Stimulated activated CD4-positive, alpha-beta T cell treated with anti-CD3 and anti-CD28 coated beads, Interleukin-2, amount 100 ng/mL, for 24 hours (primary cell): ENCODE results near the gene FIBP.

ENCODE experiments used
- DNase-seq, 2 donors: peaks; one replicate each; pipeline ENCODE4 v3.0.0-alpha.2; 2020

The FIBP gene

DNA sequence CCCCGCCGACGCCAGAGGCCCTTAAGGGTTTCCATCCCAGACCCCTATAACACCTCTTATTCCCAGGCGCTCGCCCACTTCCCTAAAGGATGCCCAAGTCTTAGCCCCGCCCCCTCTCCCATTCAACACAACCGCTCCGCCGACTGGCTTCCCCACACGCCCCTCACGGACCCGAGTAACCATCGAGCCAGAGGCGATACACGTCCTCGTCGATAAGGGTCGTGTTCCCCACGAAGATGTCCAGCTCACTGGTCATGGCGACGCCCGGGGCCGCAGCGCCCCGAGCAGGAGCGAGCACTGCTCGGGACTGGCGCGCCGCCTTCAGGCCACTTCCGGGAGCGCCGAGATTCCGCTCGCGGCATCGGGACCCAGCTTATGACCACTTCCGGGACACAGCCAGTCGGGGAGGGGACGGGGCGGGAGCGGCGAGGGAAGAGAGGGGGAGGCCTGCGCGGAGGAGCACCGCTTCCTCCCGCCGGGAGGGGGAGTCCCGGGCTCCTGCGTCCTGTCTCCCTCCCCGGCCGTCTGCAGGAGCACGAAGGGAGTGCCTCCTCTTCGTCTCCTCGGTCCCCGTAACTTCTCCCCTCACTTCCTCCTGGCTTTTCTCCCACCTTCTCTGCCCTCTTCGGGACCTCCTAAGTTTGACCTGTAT is at the start of gene FIBP:
Gene FIBP, minus strand, starts transcription at position 309 of the 652 bp plus-strand sequence. Its CDS starts 53 bp downstream, at position 256.
- peak; percentile 97 to 98 for DNase-seq

DNA sequence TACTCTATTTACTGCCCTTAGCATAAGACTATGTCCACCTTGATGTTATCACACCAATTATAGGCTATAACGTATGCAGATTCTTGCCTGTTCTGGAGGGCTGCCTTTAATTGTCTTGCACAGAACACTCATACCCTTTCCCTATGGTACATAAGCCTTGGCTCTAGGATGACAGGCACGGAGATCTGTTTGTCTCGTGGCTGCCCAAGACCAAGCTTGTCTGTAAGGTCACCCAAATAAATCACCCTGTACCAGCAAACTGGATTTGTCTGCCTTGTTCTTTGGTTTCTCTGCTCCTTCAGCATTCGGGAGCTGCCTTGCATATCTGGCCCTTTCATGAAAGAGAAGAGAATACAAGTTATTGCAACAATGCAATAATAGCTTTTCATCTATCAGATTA is 49.5 kb upstream of the FIBP start:
- DNase-seq = no peak

DNA sequence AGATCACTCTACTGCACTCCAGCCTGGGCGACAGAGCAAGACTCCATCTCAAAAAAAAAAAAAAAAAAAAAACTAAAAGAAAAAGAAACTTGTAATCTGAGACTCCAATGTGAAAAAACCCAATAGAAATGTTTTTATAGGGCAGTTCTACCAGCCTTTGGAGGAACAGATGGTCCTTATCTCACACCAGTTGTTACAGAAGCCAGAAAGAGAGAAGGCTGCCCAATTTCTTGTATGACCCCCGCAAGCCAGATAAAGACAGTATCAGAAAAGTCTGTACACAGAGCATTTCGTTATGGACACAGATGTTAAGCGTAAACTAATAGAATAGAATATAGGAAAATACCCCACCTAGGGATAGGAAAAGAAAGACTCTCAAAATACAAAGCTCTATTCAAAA is 45.7 kb upstream of the FIBP start:
- DNase-seq = no peak

DNA sequence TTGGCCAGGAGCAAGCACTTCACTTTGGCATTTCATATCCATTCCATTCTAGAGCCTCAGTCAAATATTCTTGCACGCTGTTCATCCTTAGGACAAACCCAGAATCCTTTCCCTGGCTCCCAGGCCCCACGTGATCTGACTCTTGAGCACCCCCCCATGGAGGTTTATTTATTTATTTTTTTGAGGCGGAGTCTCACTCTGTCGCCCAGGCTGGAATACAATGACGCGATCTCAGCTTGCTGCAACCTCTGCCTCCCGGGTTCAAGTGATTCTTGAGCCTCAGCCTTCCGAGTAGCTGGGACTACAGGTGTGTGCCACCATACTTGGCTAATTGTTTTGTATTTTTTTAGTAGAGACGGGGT is 44.3 kb upstream of the FIBP start:
- DNase-seq = no peak

DNA sequence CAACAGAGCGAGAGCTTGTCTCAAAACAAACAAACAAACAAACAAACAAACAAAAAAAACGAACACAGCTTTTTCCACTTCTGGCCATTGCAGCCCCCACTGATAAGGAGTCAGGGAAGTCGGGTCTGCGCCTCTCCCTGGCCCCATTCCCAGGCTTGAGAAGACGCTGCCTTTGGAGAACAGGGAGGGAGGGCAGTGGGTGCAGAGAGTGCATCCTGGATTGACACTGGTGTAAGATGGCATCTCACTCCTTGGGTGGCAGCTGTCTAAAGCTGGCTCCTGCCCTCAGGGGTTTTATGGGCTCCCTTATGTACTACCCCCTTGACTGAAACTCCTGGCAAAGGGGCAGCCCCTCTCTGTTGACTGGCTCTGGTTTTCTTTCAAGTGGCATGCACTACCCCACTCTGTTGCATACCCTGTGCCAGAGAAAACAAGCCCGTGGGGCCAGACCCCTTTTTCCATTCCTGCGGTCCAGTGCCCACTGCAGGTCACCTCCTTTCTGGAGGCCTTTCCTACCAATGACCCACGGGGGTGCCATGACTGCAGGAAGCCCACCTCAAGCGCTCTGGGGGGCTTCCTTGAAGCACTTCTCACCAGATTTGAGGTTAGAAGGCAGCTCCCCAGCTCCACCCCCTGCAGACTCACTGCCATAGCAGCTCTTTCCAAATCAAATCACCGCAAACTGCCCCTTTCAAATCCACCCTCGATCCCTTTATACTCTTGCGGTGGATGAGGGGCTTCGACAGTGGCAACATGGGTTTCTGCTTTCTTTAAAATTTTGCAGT is 43.7 kb upstream of the FIBP start:
- DNase-seq = no peak

DNA sequence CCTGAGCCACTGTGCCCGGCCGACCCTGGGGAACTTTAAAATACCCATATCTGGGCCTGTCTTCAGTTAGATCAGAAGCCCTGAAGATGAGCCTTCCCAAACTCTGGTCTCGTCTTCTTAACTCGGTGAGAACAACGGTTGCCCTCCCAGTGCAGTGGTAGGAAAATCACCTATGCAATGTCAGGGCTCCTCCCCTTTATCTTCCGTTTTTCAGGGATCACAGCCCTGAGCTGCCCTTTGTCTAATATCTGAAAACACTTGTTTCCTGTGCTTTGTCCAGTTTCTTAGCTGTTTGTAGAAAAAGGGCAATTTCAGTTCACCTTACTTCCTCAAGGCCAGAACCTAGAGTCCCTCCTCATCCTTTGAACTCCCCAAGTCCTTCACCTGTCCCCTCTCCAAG is 40.4 kb upstream of the FIBP start:
- DNase-seq = no peak

DNA sequence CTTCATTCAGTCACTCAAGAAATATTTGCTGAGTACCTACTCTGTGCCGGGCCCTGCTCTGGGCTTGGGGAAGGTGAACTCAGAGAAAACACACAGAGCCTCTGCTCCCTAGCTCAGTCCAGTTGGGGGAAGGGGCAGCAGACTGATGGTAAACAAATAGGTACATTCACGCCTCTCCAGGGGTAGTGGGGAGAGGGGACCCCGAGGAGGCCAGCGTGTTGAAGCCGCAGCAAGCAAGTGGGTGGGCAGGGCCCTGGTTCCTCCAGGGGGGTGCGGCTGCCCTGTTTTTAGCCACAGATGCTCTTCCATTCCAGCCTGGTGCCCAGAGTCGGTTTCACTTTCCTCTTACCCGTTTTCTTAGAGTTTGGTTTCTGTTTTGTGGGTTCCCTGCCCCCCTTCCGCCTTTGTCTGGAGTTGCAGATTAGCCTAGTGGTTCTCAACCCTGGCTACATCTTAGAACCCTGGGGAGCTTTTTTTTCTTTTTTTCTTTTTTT is 39.7 kb upstream of the FIBP start:
- peak; percentile 71 to 73 for DNase-seq

DNA sequence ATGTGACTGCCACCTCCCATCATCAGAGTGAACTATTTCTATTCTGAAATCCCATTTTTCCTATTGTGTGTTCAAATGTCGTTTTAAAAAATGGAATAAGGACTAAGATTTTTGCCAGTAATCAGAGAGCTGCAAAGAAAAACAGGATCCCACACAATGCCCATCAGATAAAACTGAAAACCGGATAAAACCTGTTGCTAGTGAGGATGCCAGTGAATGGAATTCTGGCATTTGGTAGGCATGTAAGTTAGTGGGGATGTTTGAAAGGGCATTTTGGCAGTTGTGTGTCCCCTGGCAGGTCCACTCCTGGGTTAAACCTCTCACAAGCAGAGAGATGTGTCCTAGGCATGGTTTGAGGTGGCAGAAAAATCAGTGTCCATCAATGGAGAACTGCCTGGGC is 37.1 kb upstream of the FIBP start:
- no peak for DNase-seq

DNA sequence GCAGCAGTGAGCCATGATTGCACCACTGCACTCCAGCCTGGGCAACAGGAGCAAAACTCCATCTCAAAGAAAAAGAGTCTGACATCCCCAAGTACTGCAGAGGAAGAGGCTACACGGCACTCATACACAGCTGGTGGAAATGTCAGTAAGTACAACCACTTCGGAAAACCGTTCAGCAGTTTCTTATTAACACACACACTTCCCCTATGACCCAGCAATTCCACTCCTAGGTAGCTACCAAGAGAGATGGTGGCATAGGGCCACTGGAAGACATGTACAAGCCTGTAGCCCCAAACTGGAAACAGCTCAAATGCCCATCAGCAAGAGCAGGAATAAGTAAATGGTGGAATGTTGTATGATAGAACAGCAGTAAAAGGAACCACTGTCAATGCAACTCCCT is 34.3 kb upstream of the FIBP start:
- no peak for DNase-seq

DNA sequence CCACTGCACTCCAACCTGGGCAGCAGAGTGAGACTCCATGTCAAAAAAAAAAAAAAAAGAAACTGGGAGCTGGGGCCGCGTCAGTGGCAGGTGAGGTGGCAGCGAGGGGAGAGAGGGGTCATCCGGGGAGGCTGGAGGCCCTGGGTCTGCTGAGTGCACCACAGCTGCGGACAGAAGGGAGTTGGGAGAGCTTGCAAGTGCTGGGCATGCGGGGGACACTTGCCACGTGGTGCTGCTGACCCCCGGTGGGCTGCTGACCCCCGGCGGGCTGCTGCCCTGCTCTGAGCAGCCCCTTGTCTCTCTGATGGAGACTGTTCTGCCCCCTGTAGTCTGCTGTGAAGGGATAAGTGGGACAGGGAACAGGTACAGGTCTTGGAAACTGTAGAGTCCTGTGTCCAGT is 33.6 kb upstream of the FIBP start:
- DNase-seq = no peak

DNA sequence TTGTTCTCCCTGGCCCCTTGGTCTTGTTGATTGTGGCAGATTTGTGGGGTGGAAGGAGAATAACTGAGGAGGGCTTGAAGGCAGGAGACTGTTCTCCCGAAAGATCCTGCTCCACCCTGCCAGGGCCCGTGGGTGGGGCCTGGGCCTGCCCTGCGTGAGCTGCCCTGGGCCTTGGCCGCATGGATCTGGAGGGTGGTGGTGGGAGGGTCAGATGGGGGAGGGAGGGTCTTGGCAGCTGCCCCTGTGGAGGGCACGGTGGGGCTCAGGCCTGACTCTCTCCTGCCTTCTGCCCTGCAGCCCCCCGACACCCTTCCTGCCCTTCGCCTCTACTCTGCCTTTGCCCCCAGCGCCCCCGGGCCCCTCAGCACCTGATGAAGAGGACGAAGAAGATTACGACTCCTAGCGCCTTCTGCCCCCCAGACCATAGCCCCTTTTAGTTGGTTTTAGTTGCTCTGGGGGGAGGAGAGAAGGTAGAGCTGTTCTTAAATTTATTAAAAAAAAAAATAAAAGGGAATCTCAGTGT is 32.8 kb upstream of the FIBP start:
- DNase-seq = no peak

DNA sequence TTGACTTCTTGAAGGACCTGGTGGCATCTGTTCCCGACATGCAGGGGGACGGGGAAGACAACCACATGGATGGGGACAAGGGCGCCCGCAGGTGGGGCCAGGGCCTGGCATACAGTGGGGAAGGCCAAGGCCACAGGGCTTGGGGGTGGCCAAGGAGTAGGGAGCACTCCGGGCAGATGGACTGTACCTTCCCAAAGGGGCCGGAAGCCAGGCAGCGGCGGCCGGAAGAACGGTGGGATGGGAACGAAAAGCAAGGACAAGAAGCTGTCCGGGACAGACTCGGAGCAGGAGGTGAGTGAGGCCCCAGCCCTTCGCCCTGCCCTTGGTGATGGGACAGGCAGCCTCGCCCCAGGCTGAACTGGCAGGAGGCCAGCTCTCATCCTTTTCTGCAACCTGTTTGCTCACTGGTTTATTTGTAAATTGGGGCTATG is 32.1 kb upstream of the FIBP start:
- no peak for DNase-seq

DNA sequence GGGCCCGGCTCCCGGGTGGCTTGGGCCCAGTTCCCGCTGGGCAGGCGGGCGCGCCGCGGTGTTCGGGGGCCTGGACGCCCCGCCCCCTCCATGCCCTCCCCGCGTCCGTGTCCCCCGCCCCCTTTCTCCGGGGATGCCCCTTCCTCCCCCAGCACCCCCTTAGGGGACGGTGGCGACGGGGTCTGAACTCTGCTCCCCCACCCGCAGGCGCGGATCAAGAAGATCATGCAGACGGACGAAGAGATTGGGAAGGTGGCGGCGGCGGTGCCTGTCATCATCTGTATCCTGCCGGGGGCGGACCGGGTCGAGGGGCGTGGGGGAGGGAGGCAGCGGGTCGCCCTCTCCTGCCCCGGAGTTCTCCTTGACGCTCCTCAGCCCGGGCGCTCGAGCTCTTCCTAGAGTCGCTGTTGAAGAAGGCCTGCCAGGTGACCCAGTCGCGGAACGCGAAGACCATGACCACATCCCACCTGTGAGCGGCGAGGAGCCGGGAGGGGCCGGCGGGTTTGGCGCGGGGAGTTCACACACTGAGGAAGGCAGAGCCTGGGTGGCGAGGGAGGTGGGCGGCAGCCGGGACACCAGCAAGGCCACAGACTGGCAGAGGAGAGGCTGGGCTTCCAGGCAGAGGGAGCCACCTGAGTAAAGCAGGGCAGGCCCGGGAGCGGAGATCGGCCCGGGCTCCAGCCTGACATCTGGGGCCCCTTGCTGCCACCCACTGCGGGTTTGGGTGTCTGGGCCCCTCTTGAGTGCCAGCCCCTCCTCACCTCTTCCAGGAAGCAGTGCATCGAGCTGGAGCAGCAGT is 31.5 kb upstream of the FIBP start:
- peak in 1 of 2 donors; percentile 67 for DNase-seq

DNA sequence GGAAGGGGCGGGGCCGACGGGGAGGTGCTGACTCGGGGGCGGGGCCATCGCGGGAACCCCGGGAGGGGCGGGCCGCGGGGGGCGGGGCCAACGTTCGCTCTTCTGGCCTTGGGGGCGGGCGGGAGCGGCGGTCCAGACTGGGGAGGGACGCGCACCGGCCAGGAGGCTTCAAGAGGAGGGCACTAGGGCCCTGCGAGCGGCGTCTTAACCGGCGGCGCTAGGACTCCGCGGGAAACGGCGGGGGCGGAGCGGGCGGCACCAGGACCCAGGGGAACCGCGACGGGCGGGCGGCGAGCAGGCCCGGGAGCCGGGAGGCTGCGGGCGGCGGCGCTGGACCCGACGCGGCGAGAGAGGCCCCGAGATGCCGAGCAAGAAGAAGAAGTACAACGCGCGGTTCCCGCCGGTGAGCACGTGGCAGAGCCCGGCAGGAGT is 30.9 kb upstream of the FIBP start, which contains the start of gene DRAP1:
Gene DRAP1, plus strand, starts transcription at position 286 of the 432 bp plus-strand sequence. Its CDS starts 76 bp downstream, at position 362.
- DNase-seq = peak; percentile 98 to 99

DNA sequence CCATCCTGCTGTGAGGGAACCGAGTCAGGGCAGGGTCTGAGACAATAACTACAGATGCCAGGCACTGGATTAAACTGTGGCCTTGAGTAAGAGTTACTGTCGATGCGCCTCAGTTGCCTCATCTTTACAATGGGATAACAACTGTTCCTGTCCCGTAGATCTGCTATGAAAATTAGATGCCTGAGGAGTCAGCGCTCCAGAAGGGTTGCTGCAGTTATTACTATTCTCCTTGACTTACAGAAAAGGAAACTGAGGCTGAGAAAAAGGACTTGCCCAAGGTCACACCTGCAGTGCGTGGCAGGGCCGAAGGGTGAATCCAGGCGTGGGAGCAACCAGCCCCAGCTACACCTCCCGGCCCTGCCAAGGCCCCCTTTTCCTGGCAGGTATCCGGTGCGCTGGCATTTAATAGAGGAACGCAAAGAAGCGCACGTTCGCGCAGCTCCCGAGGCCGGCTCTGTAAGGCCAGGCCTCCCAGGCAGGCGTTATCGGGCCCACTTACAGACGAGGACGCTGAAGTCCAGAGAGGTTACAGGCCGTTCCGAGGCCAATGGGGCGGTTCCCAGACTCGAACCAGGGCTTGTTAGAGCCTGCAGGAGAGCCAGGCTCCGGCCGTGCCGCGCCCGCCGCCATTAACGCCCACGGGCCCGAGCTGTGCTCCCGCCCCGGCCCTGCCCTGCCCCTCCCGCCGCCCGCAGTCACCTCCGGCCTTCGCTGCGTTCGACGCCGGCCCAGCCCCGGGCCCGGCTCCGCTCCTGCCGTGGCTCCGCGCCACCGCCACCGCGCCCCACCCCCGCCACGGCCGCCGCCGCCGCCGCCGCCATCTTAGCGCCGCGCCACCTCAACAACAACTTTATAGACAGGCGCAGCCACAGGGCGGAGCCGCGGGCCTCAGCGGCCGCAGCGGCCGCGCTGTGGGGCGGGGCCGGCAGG is 30.2 kb upstream of the FIBP start, which contains the start of gene C11orf68:
Gene C11orf68, minus strand, starts transcription at position 852 of the 930 bp plus-strand sequence. Its CDS starts 31 bp downstream, at position 821.
- no peak for DNase-seq

DNA sequence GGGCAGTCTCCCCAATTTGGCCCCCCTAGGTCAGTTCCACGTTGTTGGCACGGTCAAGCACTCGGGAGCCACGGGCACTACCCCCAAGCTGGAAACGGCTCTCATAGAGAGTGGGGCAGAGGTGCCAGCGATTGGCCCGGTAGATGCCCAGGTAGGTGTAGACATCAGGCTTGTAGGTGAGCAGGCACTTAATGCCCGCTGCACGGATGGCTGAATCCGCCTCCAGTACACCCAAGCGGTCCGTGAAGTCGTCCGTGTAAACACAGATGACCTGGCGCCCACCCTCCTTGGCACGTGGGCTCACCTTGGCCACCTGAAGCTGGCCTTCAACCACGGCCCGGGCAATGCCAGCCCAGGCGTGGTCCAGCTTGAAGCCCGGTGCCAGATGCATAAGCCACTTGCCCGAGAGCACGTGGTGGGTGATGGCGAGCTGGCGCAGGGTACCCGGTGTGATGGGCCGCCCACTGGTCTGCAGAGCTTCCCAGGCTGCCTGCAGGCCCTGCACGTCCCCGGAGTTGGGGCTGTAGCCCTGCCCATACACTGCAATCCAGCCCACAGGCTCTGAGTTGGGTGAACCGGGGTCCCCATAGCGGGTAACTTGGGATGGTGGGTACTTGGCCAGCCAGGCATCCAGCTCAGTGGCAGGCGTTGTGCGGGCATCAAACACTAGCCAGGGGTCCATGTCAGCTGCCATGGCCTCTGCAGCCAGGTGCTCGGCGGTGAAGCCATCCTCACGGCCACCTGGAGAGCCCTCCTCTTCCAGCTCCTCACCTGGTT is 29.4 kb upstream of the FIBP start:
- no peak for DNase-seq

DNA sequence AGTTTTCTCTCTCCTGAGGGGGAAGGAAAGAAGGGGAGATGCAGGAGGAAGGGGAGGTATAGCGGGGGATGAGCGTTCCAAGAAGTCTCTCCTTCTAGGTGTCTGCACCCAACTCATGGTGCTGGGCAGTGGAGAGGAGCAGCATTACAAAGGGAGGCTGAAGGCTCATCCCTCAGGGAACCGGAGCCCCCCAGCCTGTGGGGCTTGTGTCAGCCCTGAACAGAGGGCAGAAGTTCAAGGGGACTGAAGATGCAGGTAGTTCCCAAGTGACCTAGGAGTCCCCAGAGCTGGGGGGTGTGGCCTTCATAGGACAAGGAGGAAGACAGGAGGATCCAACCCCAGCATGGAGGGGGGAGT is 28.8 kb upstream of the FIBP start:
- DNase-seq = no peak

DNA sequence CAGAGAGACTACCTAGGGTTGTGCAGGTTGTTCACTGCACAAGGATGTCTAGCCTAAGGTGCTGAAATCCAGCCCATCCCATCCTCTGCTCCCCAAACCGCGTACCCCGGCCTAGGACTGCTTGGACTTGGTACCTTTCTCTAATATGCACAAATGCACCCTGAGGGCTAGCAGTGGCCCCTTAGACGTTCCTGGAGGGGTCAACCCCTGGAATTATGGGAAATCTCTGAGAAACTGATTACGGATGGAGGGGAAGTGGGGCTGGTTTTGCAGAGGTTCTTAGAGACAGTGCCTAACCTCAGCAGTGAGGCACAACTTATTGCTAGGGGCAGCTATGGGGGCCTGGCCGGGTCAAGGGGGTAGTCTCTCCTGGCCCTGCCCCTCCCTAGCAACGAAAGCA is 28.1 kb upstream of the FIBP start:
- no peak for DNase-seq

DNA sequence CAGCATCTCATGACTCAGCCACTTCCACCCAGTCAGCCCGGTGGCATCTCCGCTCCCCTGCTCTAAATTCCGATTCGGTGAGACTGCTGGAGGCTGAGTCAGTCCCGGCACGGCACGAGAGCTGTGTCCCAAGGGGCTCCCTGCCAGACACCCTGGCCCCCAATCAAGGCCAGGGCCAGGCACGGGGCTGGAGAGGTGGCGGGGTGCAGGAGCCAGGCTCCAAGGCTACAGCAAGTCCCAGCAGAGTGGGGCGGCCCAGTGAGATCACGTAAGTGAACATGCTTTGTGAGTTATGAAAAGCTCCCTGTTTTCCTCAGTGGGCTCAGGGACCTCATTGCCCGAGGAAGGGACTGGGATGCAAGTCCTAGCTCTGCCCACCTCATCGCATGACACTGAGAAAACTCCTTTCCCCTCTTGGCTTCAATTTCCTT is 27.6 kb upstream of the FIBP start:
- DNase-seq = no peak

DNA sequence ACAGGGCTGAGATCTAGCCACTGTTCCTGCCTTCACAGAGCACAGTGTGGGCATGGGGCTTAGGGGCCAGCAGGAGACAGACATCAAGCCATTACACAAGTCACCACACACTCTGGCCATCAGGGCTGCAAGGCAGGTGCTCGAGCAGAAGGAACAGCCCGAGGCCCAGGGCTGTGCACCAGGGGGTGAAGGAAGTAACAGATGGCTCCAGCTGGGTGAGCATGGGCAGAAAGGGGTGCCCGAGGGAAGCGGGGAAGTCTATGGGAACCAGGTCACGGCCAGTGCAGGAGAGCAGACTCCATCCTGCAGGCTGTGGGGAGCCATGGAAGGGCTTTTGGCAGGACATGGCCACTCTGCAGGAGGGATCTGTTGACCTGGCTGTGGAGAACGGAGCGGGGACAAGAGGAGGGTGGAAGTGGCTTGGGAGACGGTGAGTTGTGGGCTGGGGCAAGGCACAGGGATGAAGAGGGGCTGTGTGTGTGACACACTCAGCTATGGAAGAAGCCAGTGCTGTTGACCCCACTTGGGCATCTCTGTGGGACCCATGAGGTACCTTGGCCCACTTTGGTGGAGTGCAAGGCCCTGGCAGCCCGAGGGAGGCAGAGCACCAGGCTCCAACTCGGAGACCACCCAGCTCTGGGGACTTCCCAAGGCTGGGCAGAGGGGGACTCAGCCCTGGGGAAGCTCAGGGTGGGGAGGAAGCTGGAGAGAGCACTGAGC is 27.0 kb upstream of the FIBP start:
- DNase-seq = no peak
